ENCODE results near the gene PLA2G12A. TPM values are rescaled to one million over a fixed set of nuclear protein-coding genes. Genes with fewer than 3 reads are reported as not detected.

The PLA2G12A gene
- total RNA-seq, 1 experiment from 2014 or later = 20.7 TPM

DNA sequence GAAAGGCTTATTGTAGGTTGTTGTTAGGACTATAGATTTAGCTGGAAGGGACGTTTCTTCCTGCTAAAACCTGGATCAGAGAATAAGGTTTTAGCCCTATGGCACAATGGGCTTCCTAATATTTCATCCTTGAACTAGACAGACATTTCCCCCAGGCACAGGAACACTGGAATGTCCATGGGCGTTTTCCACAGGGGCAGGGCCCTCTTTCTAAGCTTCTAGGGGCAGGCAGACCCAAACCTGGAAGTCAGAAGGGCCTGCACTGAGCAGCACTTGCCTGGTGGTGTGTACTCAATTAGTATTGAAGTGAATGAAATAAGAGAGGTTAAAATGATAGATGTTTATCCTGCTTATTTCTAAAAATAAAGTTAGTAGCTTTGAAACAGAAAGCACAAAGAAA lies 67.8 kb downstream of the PLA2G12A start:
- Histone ChIP-seq H3K4me1 (ENCODE audit: control insufficient read depth, insufficient read depth, low read length) (no peaks in the 10 kb centered on the region), H3K9me3 (ENCODE audit: control insufficient read depth, insufficient read depth, low read depth, low read length) (no peaks in the 10 kb centered on the region), H3K27ac (ENCODE audit: low read length) (no peak overlapping the region), H3K4me3 (ENCODE audit: low read depth in 2 of 2, low read length in 2 of 2) (no peak overlapping the region), H3K36me3 (ENCODE audit: control insufficient read depth, insufficient read depth, low read length) (no peaks in the 10 kb centered on the region), H3K27me3 (ENCODE audit: control insufficient read depth, insufficient read depth, low read length) (no peaks in the 10 kb centered on the region)
- DNase-seq (ENCODE audit: low read depth, low spot score) = no peak
- in situ Hi-C loops (cut with HindIII; ENCODE audit: low pct_unique_long_range_greater_than_20kb, low sequenced_read_pairs) (no loop called here), intact Hi-C loops (cut with micrococcal nuclease; ENCODE audit: unreplicated experiment) (no loop called here)
- CTCF ChIA-PET = no interaction called here
- no TSS peak for BruUV-seq (replicated peaks)
- TF ChIP-seq POLR2AphosphoS5 (IDR thresholded peaks at IDR 0.05; ENCODE audit: low read depth, low read length) (no peak), TCF7L2 (IDR thresholded peaks at IDR 0.05; ENCODE audit: low read depth, low read length) (no peak), SIN3A (IDR thresholded peaks at IDR 0.05; ENCODE audit: borderline replicate concordance, insufficient read depth, low read depth, low read length) (no peak)
- TF ChIP-seq, protein P1, sequence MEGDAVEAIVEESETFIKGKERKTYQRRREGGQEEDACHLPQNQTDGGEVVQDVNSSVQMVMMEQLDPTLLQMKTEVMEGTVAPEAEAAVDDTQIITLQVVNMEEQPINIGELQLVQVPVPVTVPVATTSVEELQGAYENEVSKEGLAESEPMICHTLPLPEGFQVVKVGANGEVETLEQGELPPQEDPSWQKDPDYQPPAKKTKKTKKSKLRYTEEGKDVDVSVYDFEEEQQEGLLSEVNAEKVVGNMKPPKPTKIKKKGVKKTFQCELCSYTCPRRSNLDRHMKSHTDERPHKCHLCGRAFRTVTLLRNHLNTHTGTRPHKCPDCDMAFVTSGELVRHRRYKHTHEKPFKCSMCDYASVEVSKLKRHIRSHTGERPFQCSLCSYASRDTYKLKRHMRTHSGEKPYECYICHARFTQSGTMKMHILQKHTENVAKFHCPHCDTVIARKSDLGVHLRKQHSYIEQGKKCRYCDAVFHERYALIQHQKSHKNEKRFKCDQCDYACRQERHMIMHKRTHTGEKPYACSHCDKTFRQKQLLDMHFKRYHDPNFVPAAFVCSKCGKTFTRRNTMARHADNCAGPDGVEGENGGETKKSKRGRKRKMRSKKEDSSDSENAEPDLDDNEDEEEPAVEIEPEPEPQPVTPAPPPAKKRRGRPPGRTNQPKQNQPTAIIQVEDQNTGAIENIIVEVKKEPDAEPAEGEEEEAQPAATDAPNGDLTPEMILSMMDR (IDR thresholded peaks at IDR 0.05) = no peak
- TF ChIP-seq, protein P2, sequence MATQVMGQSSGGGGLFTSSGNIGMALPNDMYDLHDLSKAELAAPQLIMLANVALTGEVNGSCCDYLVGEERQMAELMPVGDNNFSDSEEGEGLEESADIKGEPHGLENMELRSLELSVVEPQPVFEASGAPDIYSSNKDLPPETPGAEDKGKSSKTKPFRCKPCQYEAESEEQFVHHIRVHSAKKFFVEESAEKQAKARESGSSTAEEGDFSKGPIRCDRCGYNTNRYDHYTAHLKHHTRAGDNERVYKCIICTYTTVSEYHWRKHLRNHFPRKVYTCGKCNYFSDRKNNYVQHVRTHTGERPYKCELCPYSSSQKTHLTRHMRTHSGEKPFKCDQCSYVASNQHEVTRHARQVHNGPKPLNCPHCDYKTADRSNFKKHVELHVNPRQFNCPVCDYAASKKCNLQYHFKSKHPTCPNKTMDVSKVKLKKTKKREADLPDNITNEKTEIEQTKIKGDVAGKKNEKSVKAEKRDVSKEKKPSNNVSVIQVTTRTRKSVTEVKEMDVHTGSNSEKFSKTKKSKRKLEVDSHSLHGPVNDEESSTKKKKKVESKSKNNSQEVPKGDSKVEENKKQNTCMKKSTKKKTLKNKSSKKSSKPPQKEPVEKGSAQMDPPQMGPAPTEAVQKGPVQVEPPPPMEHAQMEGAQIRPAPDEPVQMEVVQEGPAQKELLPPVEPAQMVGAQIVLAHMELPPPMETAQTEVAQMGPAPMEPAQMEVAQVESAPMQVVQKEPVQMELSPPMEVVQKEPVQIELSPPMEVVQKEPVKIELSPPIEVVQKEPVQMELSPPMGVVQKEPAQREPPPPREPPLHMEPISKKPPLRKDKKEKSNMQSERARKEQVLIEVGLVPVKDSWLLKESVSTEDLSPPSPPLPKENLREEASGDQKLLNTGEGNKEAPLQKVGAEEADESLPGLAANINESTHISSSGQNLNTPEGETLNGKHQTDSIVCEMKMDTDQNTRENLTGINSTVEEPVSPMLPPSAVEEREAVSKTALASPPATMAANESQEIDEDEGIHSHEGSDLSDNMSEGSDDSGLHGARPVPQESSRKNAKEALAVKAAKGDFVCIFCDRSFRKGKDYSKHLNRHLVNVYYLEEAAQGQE (IDR thresholded peaks at IDR 0.05; ENCODE audit: insufficient read depth in 1 of 2, low read depth in 2 of 2, low read length in 1 of 2) = no peak
- no peak for ATAC-seq
- POLR2A ChIA-PET = no interaction called here

Other genes with a start within 250 kb of the PLA2G12A start
- 24.1 TPM for gene MCUB, start 169.8 kb downstream of the PLA2G12A start, total RNA-seq (2021; ENCODE audit: unreplicated experiment)
- gene CASP6, start 26.6 kb downstream of the PLA2G12A start, total RNA-seq (2021; ENCODE audit: unreplicated experiment) = 15.2 TPM
- gene CFI, start 71.9 kb upstream of the PLA2G12A start, total RNA-seq (2021; ENCODE audit: unreplicated experiment) = 0.33 TPM
- gene GAR1, start 85.7 kb upstream of the PLA2G12A start, total RNA-seq (2021; ENCODE audit: unreplicated experiment) = 23.6 TPM
- 0.15 TPM for gene RRH, start 97.9 kb upstream of the PLA2G12A start, total RNA-seq (2021; ENCODE audit: unreplicated experiment)
- gene LRIT3, start 118.0 kb upstream of the PLA2G12A start, total RNA-seq (2021; ENCODE audit: unreplicated experiment) = 0.05 TPM
- not detected for gene EGF, start 182.8 kb upstream of the PLA2G12A start, total RNA-seq (2021; ENCODE audit: unreplicated experiment)